H1 (cell line): ENCODE measurements around the gene KCNIP3. TPM values are rescaled to one million over a fixed set of nuclear protein-coding genes. Genes with fewer than 3 reads are reported as not detected.

ENCODE experiments used
- CTCF ChIA-PET: fragments of 300-600 bp; sonication (Branson Sonifier 250); formaldehyde crosslinking; loops from one replicate; lab custom pipeline; 2021; ENCODE audit not compliant: partially characterized antibody; lab: Charles Lee
- POLR2A ChIA-PET: fragments of 300-600 bp; sonication (Branson Sonifier 250); formaldehyde crosslinking; loops from one replicate; lab custom pipeline; 2021; ENCODE audit warnings: inconsistent platforms; ENCODE audit not compliant: partially characterized antibody; lab: Charles Lee
- DNase-seq, 2 experiments: peaks; one replicate each; pipeline versions ENCODE4 v3.0.0 to v3.0.0-alpha.2; 2010 to 2022; ENCODE audit warnings: low spot score in 2 of 2, low read depth in 1 of 2, mixed read lengths in 1 of 2
- FAIRE-seq: peaks from 2 replicates; lab custom pipeline; 2011; peaks lifted over from hg19 to GRCh38; lab: Jason Lieb, UNC
- H2AFZ ChIP-seq: 2 replicates; pipeline ENCODE4 v1.8.1; 2012; ENCODE audit warnings: low read length, inconsistent platforms
- H2AK5ac ChIP-seq: 2 replicates; pipeline ENCODE4 v1.6.1; 2013; ENCODE audit warnings: low read depth, low read length
- H2BK120ac ChIP-seq: replicated peaks from 2 replicates; pipeline ENCODE3; 2013; ENCODE audit warnings: low read depth, low read length, inconsistent platforms
- H2BK12ac ChIP-seq: 2 replicates; pipeline ENCODE4 v1.6.1; 2013; ENCODE audit warnings: low read depth, low read length
- H2BK15ac ChIP-seq: 2 replicates; pipeline ENCODE4 v1.6.1; 2013; ENCODE audit warnings: low read length
- H2BK20ac ChIP-seq: 2 replicates; pipeline ENCODE4 v1.6.1; 2013; ENCODE audit warnings: low read length
- H2BK5ac ChIP-seq: 2 replicates; pipeline ENCODE4 v1.6.1; 2013; ENCODE audit warnings: low read depth, low read length
- H3K14ac ChIP-seq: 2 replicates; pipeline ENCODE4 v1.6.1; 2013; ENCODE audit warnings: inconsistent platforms; ENCODE audit not compliant: insufficient read length
- H3K18ac ChIP-seq: 2 replicates; pipeline ENCODE4 v1.6.1; 2013; ENCODE audit warnings: low read length; ENCODE audit errors: extremely low read depth
- H3K23ac ChIP-seq: 2 replicates; pipeline ENCODE4 v1.6.1; 2013; ENCODE audit warnings: inconsistent platforms; ENCODE audit not compliant: insufficient read length
- H3K23me2 ChIP-seq: 2 replicates; pipeline ENCODE4 v1.6.1; 2013; ENCODE audit warnings: low read depth, low read length
- H3K27ac ChIP-seq: 2 replicates; pipeline ENCODE4 v1.6.1; 2011; ENCODE audit warnings: low read depth, low read length, inconsistent platforms
- H3K27me3 ChIP-seq, 4 experiments: replicated peaks in 1 of 4; 1 replicate in 1 of 4; 2 replicates in 3 of 4; pipeline versions ENCODE4 v1.6.1 to v1.8.1; 2011 to 2013; ENCODE audit warnings: low read length in 3 of 4, mild to moderate bottlenecking in 3 of 4, inconsistent platforms in 2 of 4, mixed read lengths in 2 of 4, moderate library complexity in 1 of 4; ENCODE audit not compliant: control insufficient read depth in 3 of 4, insufficient read depth in 3 of 4; ENCODE audit errors: extremely low read depth in 1 of 4
- H3K36me3 ChIP-seq, 4 experiments: 2 replicates each; pipeline versions ENCODE4 v1.6.1 to v1.8.1; 2011 to 2013; ENCODE audit warnings: mild to moderate bottlenecking in 4 of 4, low read length in 3 of 4, moderate library complexity in 2 of 4, control low read depth in 1 of 4, inconsistent platforms in 1 of 4; ENCODE audit not compliant: insufficient read depth in 4 of 4, control insufficient read depth in 2 of 4
- H3K4ac ChIP-seq: replicated peaks from 2 replicates; pipeline ENCODE3; 2013; ENCODE audit warnings: low read length, low read depth, mixed read lengths, inconsistent platforms; ENCODE audit not compliant: insufficient read length
- H3K4me1 ChIP-seq, 4 experiments: replicated peaks in 1 of 4; 1 replicate in 1 of 4; 2 replicates in 3 of 4; pipeline versions ENCODE4 v1.6.1 to v1.8.1; 2011 to 2013; ENCODE audit warnings: low read length in 3 of 4, inconsistent platforms in 2 of 4, mixed read lengths in 1 of 4; ENCODE audit not compliant: insufficient read depth in 4 of 4, control insufficient read depth in 3 of 4
- H3K4me2 ChIP-seq, 2 experiments: 2 replicates each; pipeline versions ENCODE4 v1.6.1 to v1.8.1; 2011 to 2013; ENCODE audit warnings: low read depth in 2 of 2, low read length in 2 of 2, control low read depth in 1 of 2, inconsistent platforms in 1 of 2, mild to moderate bottlenecking in 1 of 2; ENCODE audit not compliant: insufficient read depth in 1 of 2
- H3K4me3 ChIP-seq, 4 experiments: fragments of 200-600, 300-600 bp in 1 of 4; sonication (generic), shearing (Covaris generic), sonication (Bioruptor Twin) in 1 of 4; 2 replicates each; pipeline versions ENCODE4 v1.5.1 to v1.8.1; 2011 to 2016; ENCODE audit warnings: low read length in 4 of 4, low read depth in 3 of 4, control low read depth in 2 of 4, inconsistent platforms in 2 of 4, mild to moderate bottlenecking in 2 of 4, mixed read lengths in 1 of 4, moderate library complexity in 1 of 4; ENCODE audit not compliant: insufficient read depth in 2 of 4; ENCODE audit errors: extremely low read depth in 1 of 4
- H3K56ac ChIP-seq: replicated peaks from 2 replicates; pipeline ENCODE3; 2013; ENCODE audit warnings: low read depth, mild to moderate bottlenecking, mixed read lengths, low read length, inconsistent platforms; ENCODE audit not compliant: insufficient read length
- H3K79me1 ChIP-seq: 2 replicates; pipeline ENCODE4 v1.6.1; 2013; ENCODE audit warnings: low read depth, low read length, control low read depth
- H3K79me2 ChIP-seq, 2 experiments: 2 replicates each; pipeline versions ENCODE4 v1.6.1 to v1.8.1; 2012 to 2013; ENCODE audit warnings: low read length in 2 of 2, mild to moderate bottlenecking in 2 of 2, inconsistent platforms in 1 of 2; ENCODE audit not compliant: insufficient read depth in 2 of 2, control insufficient read depth in 1 of 2
- H3K9ac ChIP-seq, 4 experiments: replicated peaks in 1 of 4; 1 replicate in 1 of 4; 2 replicates in 3 of 4; pipeline versions ENCODE4 v1.6.1 to v1.8.1; 2011 to 2013; ENCODE audit warnings: low read depth in 3 of 4, low read length in 3 of 4, control low read depth in 2 of 4, mild to moderate bottlenecking in 2 of 4, moderate library complexity in 2 of 4, inconsistent platforms in 1 of 4; ENCODE audit errors: extremely low read depth in 1 of 4
- H3K9me3 ChIP-seq, 2 experiments: 2 replicates each; pipeline versions ENCODE4 v1.6.1 to v1.8.1; 2012 to 2013; ENCODE audit warnings: mild to moderate bottlenecking in 2 of 2, moderate library complexity in 2 of 2, control low read depth in 1 of 2, inconsistent platforms in 1 of 2, low read depth in 1 of 2, low read length in 1 of 2, mixed read lengths in 1 of 2; ENCODE audit not compliant: insufficient read depth in 2 of 2
- H4K20me1 ChIP-seq, 2 experiments: replicated peaks in 1 of 2; 2 replicates each; pipeline versions ENCODE3 to v1.8.1; 2011 to 2013; ENCODE audit warnings: inconsistent platforms in 2 of 2, low read length in 2 of 2, mild to moderate bottlenecking in 1 of 2; ENCODE audit not compliant: insufficient read depth in 2 of 2, control insufficient read depth in 1 of 2
- H4K5ac ChIP-seq: 2 replicates; pipeline ENCODE4 v1.6.1; 2013; ENCODE audit warnings: low read length, low read depth, mixed read lengths, inconsistent platforms; ENCODE audit not compliant: insufficient read length
- H4K8ac ChIP-seq: 2 replicates; pipeline ENCODE4 v1.8.0; 2013; ENCODE audit warnings: mild to moderate bottlenecking, moderate library complexity, low read length, inconsistent platforms; ENCODE audit not compliant: insufficient read depth; ENCODE audit errors: extremely low read depth
- H4K91ac ChIP-seq: replicated peaks from 2 replicates; pipeline ENCODE3; 2013; ENCODE audit warnings: low read length, mixed read lengths, inconsistent platforms; ENCODE audit not compliant: insufficient read length
- BRCA1 ChIP-seq: IDR thresholded peaks from 2 replicates; pipeline ENCODE4 v1.6.1; 2012; ENCODE audit warnings: low read depth, low read length, improper control_type of control experiment
- CHD2 ChIP-seq: IDR thresholded peaks from 2 replicates; pipeline ENCODE4 v1.6.1; 2012; ENCODE audit warnings: low read length, improper control_type of control experiment
- CREB1 ChIP-seq: IDR thresholded peaks from 2 replicates; pipeline ENCODE4 v1.6.1; 2012; ENCODE audit warnings: inconsistent platforms
- EGR1 ChIP-seq: IDR thresholded peaks from 2 replicates; pipeline ENCODE4 v1.6.1; 2011; ENCODE audit warnings: low read depth, low read length, borderline replicate concordance
- EZH2 ChIP-seq: fragments of 200-600 bp; sonication (generic); IDR thresholded peaks from 2 replicates; pipeline ENCODE4 v1.7.1; 2012; ENCODE audit warnings: low read depth, mild to moderate bottlenecking, moderate library complexity, low read length, inconsistent platforms; ENCODE audit not compliant: severe bottlenecking
- JUN ChIP-seq: IDR thresholded peaks from 2 replicates; pipeline ENCODE4 v1.6.1; 2011; ENCODE audit warnings: low read depth, mild to moderate bottlenecking, improper control_type of control experiment, low read length
- NANOG ChIP-seq: IDR thresholded peaks from 2 replicates; pipeline ENCODE4 v1.6.1; 2011; ENCODE audit warnings: low read length, low read depth, mild to moderate bottlenecking, inconsistent platforms; ENCODE audit not compliant: insufficient read depth, poor library complexity, severe bottlenecking
- POLR2A ChIP-seq, 2 experiments: IDR thresholded peaks; 1 replicate in 1 of 2; 2 replicates in 1 of 2; pipeline ENCODE4 v1.6.1; 2011; ENCODE audit warnings: low read depth in 2 of 2, low read length in 2 of 2, mild to moderate bottlenecking in 2 of 2; ENCODE audit errors: control extremely low read depth in 1 of 2
- POU5F1 ChIP-seq: IDR thresholded peaks from 2 replicates; pipeline ENCODE4 v1.6.1; 2011; ENCODE audit warnings: low read depth, mild to moderate bottlenecking, low read length, moderate library complexity
- RAD21 ChIP-seq, 2 experiments: IDR thresholded peaks in 1 of 2; conservative IDR thresholded peaks in 1 of 2; 2 replicates each; pipeline ENCODE4 v1.6.1; 2011; ENCODE audit warnings: low read depth in 2 of 2, low read length in 2 of 2, improper control_type of control experiment in 1 of 2, inconsistent platforms in 1 of 2, mild to moderate bottlenecking in 1 of 2, moderate library complexity in 1 of 2
- WGBS, 2 experiments: shearing (Covaris generic) in 1 of 2; methylation state at CpG; one replicate each; pipeline versions ENCODE4 v1.1.6 to v1.1.7; 2013 to 2015; ENCODE audit warnings: low lambda C conversion rate in 2 of 2, mixed read lengths in 2 of 2, inconsistent platforms in 1 of 2, low coverage in 1 of 2, missing lambda C conversion rate in 1 of 2; ENCODE audit not compliant: insufficient replicate concordance in 2 of 2, insufficient coverage in 1 of 2, insufficient read length in 1 of 2; ENCODE audit errors: extremely low coverage in 1 of 2, missing lambda C conversion rate in 1 of 2; 5-methylcytosine and 5-hydroxymethylcytosine counted together
- polyA plus RNA-seq, 7 experiments: library from polyadenylated mRNA; depleted of rRNA in 3 of 7; stranded (reverse) in 5 of 7; unstranded in 2 of 7; fragments of >200 nt in 5 of 7; fragments of 200-250 nt in 2 of 7; gene quantifications; 1 replicate in 5 of 7; 2 replicates in 1 of 7; 4 replicates in 1 of 7; pipeline versions ENCODE4 v1.2.1 to v1.2.3, GENCODE V29; 2011 to 2013; ENCODE audit warnings: missing spikeins in 2 of 7, mixed read lengths in 2 of 7
- total RNA-seq: library from RNA; stranded (reverse); fragmentation: NEBNext Ultra II Directional; extraction: Animal tissue kit (Norgen Biotek cat#: 25700); gene quantifications from 2 replicates; pipeline ENCODE4 v1.2.1, GENCODE V29; 2021
- TF ChIP-seq, protein P1 (sequence below): IDR thresholded peaks from 2 replicates; pipeline ENCODE4 v1.6.1; 2011; ENCODE audit warnings: low read length, improper control_type of control experiment

KCNIP3 gene
- total and polyA plus RNA-seq, 2 of the 8 experiments (the other 6 are each of a cell fraction or from before 2014, with no cell fraction given) = 0.33 to 1.9 TPM

DNA sequence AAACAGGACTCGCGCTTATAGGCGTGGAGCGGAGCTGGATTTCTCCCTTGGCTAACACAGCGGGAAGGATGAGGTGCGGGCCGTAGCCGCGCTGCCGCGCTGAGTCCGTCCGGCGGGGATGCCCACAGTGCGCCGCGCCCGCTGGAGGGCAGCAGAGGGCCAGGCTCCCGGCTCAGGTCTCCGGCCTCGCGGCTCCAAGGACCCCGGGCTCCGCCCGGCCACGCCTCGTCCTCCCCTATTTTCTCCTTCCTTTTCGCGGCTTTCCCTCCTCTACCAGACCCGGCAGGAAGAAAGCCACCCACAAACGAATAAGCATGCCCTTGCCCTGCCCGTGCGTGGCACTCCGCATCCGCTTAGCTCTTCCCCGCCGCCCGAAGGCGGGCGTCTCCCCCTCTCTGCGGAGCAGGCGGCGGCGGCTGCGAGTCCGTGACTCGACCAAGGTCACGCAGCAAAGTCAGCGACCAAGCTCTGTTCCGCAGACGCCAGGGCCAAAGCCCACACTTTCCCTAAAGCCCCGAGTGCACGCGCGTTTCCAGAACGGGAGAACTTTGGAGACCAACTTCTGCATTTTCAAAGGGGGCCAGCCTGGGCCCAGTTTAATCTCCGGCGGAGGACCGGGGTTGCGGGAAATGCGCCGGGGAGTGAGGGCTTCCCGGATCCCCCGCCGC, 48.5 kb downstream of the KCNIP3 start:
- Histone ChIP-seq H2BK5ac (no peak overlapping the region), H3K23me2 (peaks cover 5% of the 10 kb centered on the region; the same call in 1 of the 2 replicates), H3K23ac (no peak overlapping the region), H3K4ac (no peak overlapping the region), H3K18ac (no peak overlapping the region), H3K9ac (no peak overlapping the region), H3K27ac (no peak overlapping the region), H3K14ac (no peak overlapping the region), H2BK20ac (no peak overlapping the region), H4K5ac (no peak overlapping the region), H2BK12ac (no peak overlapping the region), H3K79me2 (no peaks in the 10 kb centered on the region), H4K8ac (peak overlapping the region; percentile 57; the same call in 1 of the 2 replicates), H3K79me1 (no peaks in the 10 kb centered on the region), H3K36me3 (no peaks in the 10 kb centered on the region; a peak in 1 of 8 replicates), H2BK120ac (no peak overlapping the region), H3K27me3 (peaks cover 31 to 53% (median 42%) of the 10 kb centered on the region in 4 experiments), H4K91ac (no peak overlapping the region), H3K4me3 (peak overlapping the region; percentile 32 to 59 (median 41)), H2AK5ac (no peak overlapping the region), H3K56ac (no peak overlapping the region), H3K4me1 (peaks cover 0 to 2% (median 0%) of the 10 kb centered on the region in 4 experiments; a peak in 2 of 7 replicates), H2BK15ac (no peak overlapping the region), H4K20me1 (peaks cover 0 to 7% of the 10 kb centered on the region in 2 experiments), H3K4me2 (peak overlapping the region; percentile 50 to 70), H3K9me3 (peaks cover 14 to 38% of the 10 kb centered on the region in 2 experiments; a peak in 3 of 4 replicates), H2AFZ (0 out of 2 replicates have a peak overlapping the region, but pooled peaks have one; percentile 17)
- 5% methylated on average over 30 of the region's 65 CpGs; no CpG with 5 or more reads in 1 of the 2 experiments for WGBS, 2 experiments
- DNase-seq (peak; percentile 31 to 94), FAIRE-seq (no peak)
- ChIA-PET POLR2A (interaction anchor here (1.1 kb wide), 1 partner anchor 57 kb away, joined by 4 read pairs; the partner anchor contains the start of gene FAHD2A), CTCF (interaction anchor here (0.9 to 2.3 kb wide), 8 partner anchors 17 to 169 kb away, joined by 3 to 7 read pairs (median 4); partner anchors contain the start of gene FAHD2A)
- TF ChIP-seq CREB1 (no peak), EZH2 (peak; percentile 78), JUN (no peak), CHD2 (no peak), POLR2A (IDR thresholded peaks at IDR 0.05; ENCODE audit: control extremely low read depth in 1 of 2, low read depth in 2 of 2, low read length in 2 of 2) (no peak), EGR1 (no peak), NANOG (no peak), BRCA1 (no peak), POU5F1 (no peak), RAD21 (IDR thresholded peaks at IDR 0.05 in 1 of 2, conservative IDR thresholded peaks at IDR 0.05 in 1 of 2; ENCODE audit: low read depth in 2 of 2, low read length in 2 of 2) (peak; percentile 75 to 79)
- TF ChIP-seq, protein P1, sequence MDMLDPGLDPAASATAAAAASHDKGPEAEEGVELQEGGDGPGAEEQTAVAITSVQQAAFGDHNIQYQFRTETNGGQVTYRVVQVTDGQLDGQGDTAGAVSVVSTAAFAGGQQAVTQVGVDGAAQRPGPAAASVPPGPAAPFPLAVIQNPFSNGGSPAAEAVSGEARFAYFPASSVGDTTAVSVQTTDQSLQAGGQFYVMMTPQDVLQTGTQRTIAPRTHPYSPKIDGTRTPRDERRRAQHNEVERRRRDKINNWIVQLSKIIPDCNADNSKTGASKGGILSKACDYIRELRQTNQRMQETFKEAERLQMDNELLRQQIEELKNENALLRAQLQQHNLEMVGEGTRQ = no peak
